KG1 (cell line): ENCODE results near the gene SDK2.
"Not testable (repeated sequence)": the region's sequence is repeated elsewhere in the genome, so short reads cannot be mapped to it uniquely, and the experiment has no call there.

Experiments
- DNase-seq: peaks from one replicate; lab custom pipeline; 2025; lab: John Stamatoyannopoulos, UW

The SDK2 gene

GRCh38 chr17:73318427-73318813, 325.8 kb downstream of the SDK2 start:
- no peak for DNase-seq

- DNase-seq: no peak
These were observed 326.5 kb downstream of the SDK2 start for GRCh38 chr17:73317513-73318426.

DNA sequence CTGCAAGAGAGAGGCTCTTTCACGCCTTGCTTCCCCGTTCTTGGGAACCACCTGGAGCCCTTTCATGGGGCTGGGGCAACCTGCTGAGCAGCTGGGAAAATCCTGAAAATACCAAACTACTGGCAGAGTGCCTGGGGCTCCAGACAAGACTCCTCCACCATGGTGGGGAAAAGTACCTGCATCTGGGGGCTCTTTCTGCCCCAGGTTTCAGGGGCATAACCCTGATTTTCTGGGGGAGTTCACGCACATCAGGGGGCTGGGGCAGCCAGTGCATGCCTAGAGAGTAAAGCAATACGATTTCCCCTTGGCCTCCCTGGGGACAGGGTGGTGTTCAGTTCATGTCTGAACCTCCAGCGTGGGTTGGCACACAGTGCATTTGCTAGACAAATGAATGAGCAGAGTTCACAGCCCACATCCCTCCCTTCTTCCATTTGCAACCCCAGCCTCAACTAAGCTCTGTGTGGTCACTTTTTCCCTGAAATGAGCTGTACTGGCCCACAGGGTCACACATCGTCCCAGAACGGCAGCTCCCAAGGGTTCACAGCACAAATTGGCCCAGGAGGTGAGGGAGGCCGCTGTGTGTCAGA, 327.2 kb downstream of the SDK2 start:
- DNase-seq: no peak

GRCh38 chr17:73315471-73315870, 328.8 kb downstream of the SDK2 start:
- DNase-seq: no peak

GRCh38 chr17:73313526-73314127, 330.6 kb downstream of the SDK2 start:
- DNase-seq: no peak

DNA sequence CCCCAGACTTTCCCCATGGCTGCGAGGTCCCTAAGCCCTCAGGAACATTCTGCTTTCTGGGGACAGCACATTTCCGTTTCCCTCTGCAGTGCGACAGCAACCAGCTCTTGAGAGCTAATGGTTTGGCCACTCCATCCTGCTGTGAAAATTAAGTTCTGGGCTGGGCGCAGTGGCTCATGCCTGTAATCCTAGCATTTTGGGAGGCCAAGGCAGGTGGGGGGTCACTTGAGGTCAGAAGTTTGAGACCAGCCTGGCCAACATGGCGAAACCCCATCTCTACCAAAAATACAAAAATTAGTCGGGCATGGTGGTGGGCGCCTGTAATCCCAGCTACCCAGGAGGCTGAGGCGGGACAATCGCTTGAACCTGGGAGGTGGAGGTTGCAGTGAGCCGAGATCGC, 331.4 kb downstream of the SDK2 start:
- DNase-seq: not testable (repeated sequence)

DNA sequence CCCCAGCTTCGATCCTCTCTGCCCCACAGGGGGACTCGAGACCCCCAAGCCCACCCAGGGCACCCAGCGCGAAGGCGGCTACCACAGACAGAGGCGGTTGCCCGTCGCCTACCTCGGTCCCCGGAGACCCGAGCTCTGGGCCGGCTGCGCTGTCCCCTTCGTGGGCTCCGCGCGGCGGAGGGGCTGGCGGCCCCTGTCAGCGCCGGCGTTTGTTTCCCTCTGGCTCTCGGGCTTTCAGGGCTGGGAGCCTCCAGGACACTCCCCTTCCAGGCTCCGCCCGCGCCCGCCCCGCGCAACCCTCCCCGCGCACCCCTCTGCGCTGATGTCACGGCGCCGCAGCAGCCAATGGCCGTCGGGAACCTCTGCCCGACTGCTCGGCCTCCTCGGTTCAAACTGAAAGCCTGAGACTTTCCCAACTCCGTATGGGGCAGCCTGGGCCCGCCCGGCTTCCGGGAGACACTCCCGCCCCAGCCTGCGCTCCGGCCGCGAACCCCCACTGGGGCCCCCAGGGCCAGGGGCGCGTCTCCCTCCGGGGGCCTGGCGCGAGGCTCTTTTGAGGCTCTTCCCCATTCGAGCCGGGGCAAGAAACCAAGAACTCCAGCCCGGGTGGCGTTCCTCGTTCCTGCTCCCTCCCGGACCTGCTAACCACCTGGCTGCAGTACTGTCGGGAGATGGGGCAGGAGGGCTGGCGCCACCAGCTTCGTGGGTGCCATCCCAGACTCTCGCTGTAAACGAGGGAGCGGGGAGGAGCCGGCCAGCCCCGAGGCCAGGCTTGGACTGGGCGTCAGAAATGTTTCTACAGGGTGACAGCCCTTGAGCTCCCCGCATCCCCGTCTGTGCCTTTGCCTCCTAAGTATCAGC, 332.2 kb downstream of the SDK2 start, which contains the start of gene CDC42EP4:
Gene CDC42EP4, minus strand, starts transcription at position 221 of the 861 bp plus-strand sequence. CDS start 25,501 bp downstream, outside the sequence.
- DNase-seq: no peak

GRCh38 chr17:73311428-73311780, 332.8 kb downstream of the SDK2 start:
- DNase-seq: no peak

GRCh38 chr17:73309727-73310596, 334.3 kb downstream of the SDK2 start:
- no peak for DNase-seq

DNA sequence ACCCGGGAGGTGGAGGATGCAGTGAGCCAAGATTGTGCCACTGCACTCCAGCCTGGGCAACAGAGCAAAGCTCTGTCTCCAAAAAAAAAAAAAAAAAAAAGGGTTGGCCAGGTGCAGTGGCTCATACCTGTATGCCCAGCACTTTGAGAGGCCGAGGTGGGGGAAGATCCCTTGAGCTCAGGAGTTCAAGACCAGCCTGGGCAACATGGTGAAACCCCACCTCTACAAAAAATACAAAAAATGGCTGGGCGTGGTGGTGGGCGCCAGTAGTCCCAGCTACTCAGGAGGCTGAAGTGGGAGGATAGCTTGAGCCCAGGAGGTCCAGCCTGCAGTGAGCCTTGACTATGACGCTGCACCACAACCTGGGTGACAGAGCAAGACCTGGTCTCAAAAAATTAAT, 335.3 kb downstream of the SDK2 start:
- not testable (repeated sequence) for DNase-seq

DNA sequence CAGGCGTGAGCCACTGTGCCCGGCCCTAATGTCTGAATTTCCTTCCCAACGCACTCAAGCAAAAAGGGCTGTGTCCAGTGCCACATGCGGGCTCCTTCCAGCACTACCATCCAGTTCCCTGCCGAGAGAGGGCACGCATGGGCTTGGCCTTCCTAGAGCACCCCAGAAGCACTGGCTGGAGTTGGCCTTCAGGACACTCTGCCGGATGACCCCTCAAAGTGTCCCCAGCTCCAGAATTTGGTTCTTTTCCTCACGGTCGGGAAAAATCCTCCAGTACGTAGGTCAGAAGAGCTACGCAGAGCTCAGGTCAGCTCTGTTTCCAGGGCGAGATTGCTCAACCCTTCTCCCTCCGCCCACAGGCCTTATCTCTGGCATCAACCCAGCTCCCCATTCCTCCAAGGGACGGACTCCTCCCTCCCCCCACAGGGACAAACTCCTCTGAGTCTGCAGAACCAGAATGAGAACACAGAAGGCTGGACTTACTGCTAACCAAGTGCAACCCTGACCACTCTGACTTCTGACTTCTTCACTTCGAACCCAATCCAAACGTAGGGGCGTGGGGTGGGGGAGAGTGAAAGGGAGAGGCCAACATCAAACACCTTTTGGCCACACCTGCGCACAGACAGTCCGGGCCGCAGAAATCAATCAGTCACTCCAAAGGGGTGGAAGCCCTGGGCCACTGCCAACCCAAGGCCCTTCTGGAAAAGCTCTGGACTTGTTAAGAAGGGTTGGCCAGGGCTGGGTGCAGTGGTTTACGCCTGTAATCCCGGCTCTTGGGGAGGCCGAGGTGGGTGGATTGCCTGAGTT, 336.0 kb downstream of the SDK2 start:
- no peak for DNase-seq

DNA sequence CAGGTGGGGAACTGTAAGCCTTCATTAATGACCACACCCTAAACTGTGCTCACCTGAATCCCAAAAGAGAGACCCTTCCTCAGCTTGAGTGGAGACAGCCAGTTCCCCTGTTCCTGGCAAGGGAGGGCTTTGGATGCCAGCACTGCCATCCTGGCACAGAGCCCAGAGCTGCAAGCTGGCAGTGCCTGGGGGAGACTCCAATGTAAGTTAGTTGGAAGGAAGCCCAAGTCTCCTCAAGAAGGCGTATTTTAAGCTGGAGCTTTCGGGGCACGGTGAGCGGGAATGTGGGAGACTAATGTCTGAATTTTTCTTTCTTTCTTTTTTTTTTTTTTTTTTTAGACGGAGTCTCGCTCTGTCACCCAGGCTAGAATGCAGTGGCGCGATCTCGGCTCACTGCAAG, 337.1 kb downstream of the SDK2 start:
- no peak for DNase-seq

DNA sequence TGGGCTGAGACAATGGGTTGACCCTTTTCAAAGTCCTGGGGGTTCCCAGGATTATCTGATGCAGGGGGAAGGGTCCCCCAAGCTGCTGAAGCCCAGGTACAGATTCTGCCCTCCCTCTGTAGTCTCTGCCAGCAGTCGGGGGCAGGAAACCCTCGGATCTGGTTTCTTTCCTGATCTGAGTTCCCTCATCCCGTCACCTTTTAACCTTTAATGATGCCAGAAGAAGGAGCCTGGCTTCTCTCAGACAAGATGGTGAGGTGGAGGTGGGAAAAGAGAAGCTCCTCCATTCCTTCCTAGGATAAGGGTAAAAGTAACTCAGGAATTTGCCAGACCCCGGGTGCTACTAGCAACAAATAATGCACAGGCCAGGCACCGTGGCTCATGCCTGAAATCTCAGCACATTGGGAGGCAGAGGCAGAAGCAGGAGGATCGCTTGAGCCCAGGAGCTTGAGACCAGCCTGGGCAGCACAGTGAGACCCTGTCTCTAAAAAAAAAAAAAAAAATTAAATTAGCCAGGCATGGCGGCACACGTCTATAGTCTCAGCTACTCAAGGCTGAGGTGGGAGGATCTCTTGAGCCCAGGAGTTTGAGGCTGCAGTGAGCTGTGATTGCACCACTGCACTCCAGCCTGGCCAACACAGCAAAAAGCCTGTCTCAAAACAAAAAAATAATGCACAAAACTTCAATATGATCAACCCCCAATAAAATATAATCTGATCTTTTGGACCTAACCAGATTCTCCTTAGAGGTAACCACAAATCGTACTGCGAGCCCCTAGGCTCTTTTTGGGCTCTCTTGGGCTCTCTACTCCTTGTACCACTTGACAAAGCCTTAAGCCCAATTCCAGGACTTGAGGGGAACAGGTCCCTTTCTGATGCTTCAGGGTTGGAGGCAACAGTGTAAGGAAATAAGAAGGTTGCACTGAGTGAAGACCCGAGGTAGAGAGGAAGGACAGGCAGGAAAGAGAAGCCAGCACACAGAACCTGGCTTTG, 338.1 kb downstream of the SDK2 start:
- no peak for DNase-seq

DNA sequence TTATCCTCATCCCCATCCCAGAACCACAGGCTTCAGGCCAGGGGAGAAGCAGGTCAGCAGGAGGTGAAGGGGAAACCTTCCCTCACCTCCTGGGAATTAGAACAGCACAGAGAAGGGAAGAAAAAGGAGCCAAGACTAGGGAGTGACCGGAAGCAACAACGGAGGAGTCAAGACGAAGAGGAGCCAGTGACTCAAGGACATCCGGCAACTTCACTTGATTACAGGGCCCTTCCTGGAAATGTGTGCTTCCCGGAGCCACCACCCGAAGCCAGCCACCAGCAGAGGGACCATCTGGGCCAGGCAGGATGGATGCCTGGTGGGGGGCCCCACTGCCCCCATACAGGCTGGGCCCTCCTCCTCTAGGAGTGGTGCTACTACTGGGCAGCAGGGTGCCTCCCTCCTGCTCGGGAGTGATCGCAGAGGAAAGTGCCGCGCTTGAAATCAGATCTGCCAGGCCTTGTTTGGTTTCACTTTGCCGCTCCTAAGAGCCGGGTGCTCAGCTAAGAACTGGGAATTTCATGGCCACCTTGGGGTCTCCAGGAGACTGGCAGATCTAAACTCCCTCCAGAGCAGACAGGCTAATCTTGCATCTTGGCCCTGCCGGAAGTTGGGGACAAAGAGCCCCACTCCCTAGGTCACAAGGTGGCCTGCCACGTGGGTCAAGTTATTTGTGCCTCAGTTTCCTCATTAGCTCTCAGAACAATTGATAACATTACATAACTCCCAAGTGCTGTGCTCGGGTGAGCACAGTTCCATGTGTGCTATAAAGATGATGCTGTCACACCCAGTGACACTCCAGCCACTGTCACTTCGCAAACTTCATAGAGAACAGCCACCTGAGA, 339.1 kb downstream of the SDK2 start:
- DNase-seq: no peak

- no peak for DNase-seq
These were observed 339.8 kb downstream of the SDK2 start for GRCh38 chr17:73304438-73304837.

DNA sequence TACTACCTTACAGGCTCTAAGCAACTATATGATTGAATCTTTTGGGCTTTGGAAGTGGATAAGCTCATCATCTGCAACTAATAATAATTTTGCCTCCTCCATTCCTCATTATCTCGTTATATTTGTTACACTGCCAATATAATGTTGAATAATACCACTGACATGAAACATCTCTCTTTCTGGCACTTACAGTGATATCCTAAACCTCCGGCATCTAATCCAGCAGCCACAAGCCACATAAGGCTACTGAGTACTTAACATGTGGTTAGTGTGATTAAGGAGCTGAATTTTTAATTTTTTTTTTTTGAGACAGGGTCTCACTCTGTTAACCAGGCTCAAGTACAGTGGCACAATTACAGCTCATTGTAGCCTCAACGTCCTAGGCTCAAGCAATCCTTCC, 342.1 kb downstream of the SDK2 start:
- no peak for DNase-seq

DNA sequence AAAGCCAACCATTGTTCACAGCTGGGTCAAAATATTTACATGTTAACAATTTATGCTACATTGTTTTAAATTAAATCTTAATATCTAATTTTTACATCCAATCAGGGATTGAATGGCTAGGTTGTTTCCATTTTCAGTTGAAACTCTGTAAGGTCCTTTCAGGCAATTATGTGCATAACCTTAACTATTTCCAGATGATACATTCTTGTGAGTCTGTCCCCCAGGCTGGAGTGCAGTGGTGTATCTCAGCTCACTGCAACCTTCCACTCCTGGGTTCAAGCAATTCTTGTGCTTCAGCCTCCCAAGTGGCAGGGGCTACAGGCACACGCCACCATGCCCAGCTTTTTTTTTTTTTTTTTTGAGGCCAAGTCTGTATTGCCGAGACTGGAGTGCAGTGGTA, 342.9 kb downstream of the SDK2 start:
- DNase-seq: no peak

DNA sequence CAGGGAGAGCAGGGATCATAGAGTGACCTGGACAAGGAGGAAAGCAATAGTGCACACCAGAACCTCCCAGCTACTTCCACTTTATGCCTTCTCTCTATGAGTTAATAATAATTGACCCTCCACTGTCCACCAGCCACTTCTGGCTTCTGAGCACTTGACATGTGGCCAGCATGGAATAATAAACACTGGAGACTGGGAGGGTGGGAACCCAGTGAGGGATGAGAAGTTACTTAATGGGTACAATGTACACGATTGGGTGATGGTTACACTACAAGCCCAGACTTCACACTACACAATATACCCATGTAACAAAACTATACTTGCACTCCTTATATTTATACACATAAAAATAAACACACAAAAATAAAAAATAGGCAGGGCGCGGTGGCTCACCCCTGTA, 343.9 kb downstream of the SDK2 start:
- no peak for DNase-seq
